NB4 (cell line): ENCODE results near the gene CPNE4.

Source experiments
- DNase-seq: peaks from one replicate; pipeline ENCODE4 v3.0.0; 2010; ENCODE audit warnings: low read depth
- H3K4me3 ChIP-seq: one replicate; pipeline ENCODE4 v1.5.1; 2011; ENCODE audit warnings: mild to moderate bottlenecking, low read depth, low read length, moderate library complexity
- MYC ChIP-seq: IDR thresholded peaks from 2 replicates; pipeline ENCODE4 v1.6.1; 2011; ENCODE audit warnings: low read depth, low read length
- POLR2A ChIP-seq: IDR thresholded peaks from 2 replicates; pipeline ENCODE4 v1.6.1; 2011; ENCODE audit warnings: mild to moderate bottlenecking; ENCODE audit not compliant: insufficient read length; ENCODE audit errors: extremely low read depth
- TF ChIP-seq, protein P1 (sequence below): IDR thresholded peaks from 2 replicates; pipeline ENCODE4 v1.6.1; 2011; ENCODE audit warnings: low read depth, low read length
- TF ChIP-seq, protein P2 (sequence below): IDR thresholded peaks from one replicate; pipeline ENCODE4 v1.5.1; 2012; ENCODE audit warnings: low read depth, low read length

Gene CPNE4

DNA sequence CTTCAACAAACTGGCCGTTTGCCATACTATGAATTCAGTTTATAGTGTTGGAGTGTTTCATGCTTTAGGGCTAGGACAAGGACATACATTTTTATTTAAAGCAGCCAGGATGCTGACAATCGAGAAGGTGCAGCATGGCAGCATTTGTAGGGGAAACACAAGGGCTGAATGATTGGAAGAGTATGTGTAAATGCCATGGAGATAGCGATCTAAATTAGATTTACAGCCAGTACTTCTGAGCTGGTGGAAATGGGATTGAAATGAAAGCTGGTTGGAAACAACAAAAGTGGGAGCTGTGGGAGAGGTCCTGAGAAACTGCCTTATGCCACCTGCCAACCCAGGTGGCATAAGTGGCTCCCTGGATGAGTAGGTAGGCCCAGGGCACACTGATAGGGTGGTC is 322.2 kb downstream of the CPNE4 start:
- DNase-seq: no peak
- TF ChIP-seq, protein P1, sequence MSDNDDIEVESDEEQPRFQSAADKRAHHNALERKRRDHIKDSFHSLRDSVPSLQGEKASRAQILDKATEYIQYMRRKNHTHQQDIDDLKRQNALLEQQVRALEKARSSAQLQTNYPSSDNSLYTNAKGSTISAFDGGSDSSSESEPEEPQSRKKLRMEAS: no peak
- H3K4me3 ChIP-seq: no peak overlapping the region

DNA sequence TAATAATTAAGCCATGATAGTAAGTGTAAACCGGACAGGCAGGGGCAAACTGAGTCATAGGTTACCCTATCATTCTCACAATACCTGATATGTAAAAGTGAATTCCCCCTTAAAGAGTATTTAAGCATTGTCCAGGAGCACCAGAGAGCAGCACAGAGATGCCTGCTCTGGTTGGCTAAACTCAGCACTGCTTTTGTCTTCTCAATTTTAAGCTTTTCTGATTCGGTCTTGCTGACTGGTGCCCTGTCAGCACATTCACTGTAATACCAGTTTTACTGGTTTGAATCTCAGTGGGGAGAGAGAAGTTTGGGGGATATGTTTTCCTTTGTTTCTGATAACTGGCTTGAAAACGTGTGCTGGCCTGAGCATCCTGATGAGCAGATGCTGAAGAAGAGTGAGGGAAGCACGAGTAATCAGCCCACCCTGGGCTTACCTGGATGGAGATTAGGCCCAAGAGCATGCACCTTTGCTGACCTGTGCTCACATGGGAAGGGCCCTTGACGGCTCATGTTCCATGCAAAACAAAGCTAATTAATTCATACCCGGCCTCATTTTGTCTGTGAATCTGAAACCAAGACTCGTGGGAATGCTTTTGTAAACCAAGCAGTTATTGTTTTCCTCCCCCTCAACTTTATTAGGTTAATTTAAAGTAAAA is 323.6 kb downstream of the CPNE4 start:
- no peak for DNase-seq
- TF ChIP-seq, protein P2, sequence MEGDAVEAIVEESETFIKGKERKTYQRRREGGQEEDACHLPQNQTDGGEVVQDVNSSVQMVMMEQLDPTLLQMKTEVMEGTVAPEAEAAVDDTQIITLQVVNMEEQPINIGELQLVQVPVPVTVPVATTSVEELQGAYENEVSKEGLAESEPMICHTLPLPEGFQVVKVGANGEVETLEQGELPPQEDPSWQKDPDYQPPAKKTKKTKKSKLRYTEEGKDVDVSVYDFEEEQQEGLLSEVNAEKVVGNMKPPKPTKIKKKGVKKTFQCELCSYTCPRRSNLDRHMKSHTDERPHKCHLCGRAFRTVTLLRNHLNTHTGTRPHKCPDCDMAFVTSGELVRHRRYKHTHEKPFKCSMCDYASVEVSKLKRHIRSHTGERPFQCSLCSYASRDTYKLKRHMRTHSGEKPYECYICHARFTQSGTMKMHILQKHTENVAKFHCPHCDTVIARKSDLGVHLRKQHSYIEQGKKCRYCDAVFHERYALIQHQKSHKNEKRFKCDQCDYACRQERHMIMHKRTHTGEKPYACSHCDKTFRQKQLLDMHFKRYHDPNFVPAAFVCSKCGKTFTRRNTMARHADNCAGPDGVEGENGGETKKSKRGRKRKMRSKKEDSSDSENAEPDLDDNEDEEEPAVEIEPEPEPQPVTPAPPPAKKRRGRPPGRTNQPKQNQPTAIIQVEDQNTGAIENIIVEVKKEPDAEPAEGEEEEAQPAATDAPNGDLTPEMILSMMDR: no peak
- TF ChIP-seq, protein P1: no peak
- TF ChIP-seq POLR2A (no peak), MYC (no peak)
- H3K4me3 ChIP-seq: no peak overlapping the region

- no peak overlapping the region for H3K4me3 ChIP-seq
- no peak for DNase-seq
- TF ChIP-seq, protein P1: no peak
- no peak for TF ChIP-seq MYC
These were observed 326.6 kb downstream of the CPNE4 start for GRCh38 chr3:131708241-131708640.

DNA sequence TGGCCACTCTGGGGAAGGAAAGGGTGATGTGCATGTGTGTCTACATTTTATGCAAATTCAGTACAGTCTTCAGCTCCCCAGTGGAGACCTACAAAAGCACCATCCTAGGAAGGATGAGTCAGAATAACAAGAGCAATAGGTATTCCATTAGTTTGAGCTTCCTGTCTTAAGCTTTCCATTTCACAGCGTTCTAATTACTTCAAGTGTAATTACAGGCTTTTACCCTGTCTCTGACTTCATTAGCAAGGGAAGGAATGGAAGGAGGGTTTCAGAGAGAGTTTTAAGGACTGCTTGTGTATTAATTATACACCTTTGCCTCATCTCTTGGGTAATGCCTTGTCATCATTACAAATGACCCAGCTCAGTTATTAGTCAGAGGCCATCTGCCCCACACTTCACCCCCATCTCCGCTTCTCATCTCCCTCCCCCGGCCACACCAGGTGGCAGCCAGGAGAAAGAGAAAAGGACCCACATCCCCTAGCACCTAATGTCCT is 329.2 kb downstream of the CPNE4 start:
- TF ChIP-seq POLR2A: no peak
- TF ChIP-seq, protein P1: no peak
- no peak for TF ChIP-seq MYC
- TF ChIP-seq, protein P2: no peak
- DNase-seq: no peak
- H3K4me3 ChIP-seq: no peak overlapping the region

DNA sequence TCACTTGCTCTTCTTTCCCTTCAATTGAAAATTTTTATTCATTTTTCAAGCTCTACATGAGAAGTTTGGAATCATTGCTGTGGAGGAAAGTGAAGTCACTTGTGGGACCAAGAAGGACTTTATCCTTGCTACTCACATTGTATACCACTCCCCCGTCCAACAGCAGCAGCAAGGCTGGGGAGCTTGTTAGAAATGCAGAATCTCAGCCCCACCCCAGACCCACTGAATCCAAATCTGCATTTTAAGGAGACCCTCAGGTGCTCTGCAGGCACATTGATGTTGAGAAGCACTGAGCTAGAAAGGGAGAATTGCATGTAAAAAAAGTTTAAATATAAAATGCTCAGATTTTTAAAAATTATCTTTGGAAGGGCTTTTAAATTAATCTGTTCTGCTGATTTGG is 329.7 kb downstream of the CPNE4 start:
- no peak for DNase-seq
- H3K4me3 ChIP-seq: no peak overlapping the region
- TF ChIP-seq, protein P1: no peak
- TF ChIP-seq, protein P2: no peak
- TF ChIP-seq MYC (no peak), POLR2A (no peak)

DNA sequence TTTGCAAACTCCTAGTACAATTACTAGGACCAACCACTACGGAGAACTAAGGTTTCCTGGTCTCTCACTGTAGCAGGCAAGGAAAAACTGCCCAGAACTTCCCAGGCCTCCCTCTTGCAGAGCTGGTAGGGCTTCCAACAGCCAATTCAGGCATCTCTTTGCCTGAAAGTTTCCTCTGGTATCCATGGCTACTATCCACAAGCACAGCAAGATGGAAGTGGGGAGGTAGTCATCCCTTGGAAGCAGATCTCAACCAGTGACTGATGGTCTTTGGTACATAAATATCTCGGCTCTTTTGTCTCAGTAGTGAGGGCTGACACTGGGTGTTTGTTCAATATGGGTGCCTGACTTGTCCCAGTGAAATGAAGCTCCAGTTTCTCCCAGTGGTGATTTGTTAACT is 330.7 kb downstream of the CPNE4 start:
- TF ChIP-seq, protein P2: no peak
- TF ChIP-seq MYC (no peak), POLR2A (no peak)
- TF ChIP-seq, protein P1: no peak
- no peak overlapping the region for H3K4me3 ChIP-seq
- no peak for DNase-seq
